NCI-H2227 treated with DMSO at 0.1 percent for 48 hours (cell line): ENCODE data around the gene GCLM.
A peak's percentile ranks its signal among the peaks of the same experiment; 100 is the strongest.
"Not testable (repeated sequence)": the region's sequence is repeated elsewhere in the genome, so short reads cannot be mapped to it uniquely, and the experiment has no call there.

Experiments
- DNase-seq: peaks from one replicate; lab custom pipeline; 2025; lab: John Stamatoyannopoulos, UW

GCLM gene, protein sequence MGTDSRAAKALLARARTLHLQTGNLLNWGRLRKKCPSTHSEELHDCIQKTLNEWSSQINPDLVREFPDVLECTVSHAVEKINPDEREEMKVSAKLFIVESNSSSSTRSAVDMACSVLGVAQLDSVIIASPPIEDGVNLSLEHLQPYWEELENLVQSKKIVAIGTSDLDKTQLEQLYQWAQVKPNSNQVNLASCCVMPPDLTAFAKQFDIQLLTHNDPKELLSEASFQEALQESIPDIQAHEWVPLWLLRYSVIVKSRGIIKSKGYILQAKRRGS

DNA sequence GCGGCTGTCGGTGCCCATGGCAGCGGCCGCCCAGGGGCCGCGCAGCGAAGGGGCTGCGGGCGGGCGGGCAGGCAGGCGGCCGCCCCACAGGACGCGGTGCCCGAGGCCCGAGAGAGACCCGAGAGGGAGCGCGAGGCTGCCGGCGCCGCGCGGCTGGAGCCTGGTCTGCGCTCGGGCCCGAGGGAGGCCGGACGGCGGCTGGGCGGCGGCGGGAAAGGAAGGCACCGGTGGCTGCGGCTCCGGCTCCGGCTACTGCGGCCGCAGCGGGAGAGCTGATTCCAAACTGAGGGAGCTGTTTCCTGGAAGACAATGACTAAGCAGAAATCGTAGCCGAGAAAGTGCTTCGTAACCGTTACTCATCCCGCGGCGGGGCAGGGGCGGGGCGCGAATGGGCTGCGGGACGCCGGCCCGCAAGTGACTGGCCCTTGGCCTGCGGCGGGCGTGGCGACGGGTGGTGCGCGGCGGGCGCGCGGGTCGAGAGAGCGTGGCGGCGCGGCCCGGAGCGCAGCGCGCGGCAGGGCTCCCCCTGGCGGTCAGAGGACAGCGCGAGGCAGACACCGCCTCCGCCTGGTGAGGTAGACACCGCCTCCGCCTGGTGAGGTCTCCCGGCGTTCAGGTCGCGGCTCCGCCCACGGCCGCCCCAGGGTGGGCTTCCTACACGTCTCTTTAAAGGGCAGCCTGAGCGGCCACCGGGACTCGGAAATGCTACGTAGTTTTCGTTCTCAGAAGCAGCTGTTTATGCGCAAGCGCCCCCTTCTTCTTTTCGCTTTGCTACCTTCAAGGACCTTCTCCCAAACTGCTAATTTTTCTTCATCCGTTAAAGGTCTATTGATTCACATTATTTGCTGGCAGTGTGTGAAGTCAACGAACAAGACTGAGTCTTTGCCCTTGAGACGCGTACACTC lies at the start of gene GCLM:
Gene GCLM, minus strand, starts transcription at position 285 of the 905 bp plus-strand sequence. Its CDS starts 267 bp downstream, at position 18.
- DNase-seq: peak; percentile 91

DNA sequence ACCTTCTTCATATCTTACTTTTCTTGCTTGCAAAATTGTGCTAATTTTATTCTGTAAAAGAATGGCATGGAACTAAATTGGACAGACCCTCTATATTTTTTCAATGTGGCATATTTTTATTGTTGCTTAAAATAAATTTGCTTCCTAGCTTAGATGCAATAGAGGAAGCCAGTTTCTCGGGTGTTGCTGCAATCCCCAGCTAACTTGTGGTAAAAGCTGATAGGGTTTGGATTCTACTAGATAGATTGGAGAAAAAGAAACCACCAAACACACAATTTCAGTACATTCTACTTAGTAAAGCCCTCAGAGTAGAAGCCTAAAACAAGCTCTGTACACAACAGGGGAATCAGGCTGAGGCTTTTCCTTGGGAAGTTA lies 49.5 kb upstream of the GCLM start:
- no peak for DNase-seq

DNA sequence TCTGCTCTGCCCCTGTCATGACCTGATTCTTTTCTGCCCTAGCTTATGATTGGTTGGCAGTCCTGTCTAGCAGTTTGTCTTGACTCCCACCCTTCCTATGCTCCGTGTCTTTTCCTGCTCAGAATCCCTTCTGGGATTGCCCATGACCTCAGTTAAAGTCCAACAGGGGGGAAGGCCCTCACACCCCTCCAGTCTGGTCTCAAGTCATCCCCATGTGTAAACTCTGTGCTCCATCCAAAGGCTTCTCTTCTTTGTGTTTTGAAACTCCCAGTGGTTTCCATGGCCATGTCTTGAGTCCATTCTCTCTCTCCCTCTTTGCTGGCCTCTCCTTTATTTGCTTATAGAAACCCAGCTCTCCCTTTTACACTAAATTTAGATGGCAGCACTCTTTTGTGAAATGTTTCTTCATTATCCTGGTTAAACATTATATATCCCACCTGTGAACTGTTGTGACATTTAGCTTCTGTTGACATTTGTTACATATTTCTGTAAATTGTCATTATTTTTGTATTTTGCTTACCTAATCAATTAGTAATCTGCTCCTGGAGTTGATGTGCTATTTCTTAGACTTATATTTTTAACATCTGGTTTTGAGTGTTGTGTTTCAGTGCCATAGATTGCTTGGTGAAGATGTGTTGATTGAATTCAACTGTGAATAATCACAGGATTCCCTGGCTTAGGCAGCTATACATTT lies 48.9 kb upstream of the GCLM start:
- no peak for DNase-seq

DNA sequence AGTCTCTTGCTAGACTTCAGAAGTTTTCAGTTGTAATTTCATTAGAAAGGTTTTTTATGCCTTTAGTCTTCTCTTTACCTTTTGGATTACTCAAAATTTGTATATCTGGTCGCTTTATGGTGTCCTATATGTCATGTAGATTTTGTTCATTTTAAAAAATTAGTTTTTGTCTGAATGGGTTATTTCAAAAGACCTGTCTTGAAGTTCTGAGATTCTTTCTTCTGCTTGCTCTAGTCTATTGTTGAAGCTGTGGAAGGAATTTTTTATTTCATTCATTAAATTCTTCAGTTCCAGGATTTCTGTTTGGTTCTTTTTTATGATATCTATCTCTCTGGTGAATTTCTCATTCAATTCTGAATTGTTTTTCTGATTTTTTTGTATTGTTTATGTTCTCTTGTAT lies 46.5 kb upstream of the GCLM start:
- DNase-seq: no peak

DNA sequence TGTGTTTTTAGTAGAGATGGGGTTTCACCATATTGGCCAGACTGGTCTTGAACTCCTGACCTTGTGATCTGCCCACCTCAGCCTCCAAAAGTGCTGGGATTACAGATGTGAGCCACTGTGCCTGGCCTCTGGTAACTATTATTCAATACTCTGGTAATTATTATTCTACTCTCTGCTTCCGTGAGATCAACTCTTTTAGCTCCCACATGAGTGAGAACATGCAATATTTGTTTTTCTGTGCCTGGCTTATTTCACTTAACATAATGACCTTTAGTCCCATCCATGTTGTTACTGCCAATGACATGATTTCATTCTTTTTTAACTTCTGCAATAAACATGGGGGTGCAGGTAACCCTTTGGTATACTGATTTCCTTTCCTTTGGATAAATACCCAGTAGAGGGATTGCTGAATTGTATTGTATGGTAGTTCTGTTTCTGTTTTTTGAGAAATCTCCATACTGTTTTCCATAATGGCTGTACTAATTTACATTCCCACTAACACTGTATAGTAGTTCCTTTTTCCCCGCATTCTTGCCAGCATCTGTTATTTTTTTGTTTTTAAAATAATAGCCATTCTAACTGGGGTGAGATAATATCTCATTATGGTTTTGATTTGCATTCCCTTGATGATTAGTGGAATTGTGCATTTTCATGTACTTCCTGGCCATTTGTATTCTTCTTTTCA lies 37.9 kb upstream of the GCLM start:
- DNase-seq: not testable (repeated sequence)

DNA sequence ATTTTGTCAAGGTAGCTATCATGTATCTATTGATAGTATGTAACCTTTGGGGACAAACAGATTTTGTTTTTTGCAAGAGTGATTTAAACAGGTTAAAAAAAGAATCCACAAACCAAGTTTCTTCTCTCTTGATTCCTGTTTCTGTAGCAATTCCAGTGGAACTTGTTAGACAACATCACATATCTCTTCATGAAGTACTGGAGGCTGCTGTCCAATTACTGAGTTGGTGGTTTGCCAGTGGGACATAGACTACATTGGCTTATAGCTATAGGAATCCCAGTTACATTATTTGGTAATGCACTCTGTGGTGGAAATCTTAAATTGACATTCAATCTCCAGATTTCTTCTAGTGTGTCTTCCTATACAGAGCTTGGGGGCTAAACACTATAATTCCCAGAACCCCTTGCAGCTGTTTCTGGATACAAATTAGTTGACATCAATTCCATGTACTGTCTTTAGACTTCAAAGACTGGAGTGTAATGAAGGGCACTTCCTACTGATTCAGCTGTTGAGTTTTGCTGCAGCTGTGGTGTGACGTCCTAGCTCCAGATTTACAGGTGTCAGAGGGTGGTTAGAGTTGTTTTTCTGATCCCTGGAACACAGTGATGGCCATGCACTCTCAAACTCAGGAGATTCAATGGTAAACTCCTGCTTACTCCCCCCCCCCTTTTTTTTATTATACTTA lies 29.4 kb upstream of the GCLM start:
- no peak for DNase-seq

DNA sequence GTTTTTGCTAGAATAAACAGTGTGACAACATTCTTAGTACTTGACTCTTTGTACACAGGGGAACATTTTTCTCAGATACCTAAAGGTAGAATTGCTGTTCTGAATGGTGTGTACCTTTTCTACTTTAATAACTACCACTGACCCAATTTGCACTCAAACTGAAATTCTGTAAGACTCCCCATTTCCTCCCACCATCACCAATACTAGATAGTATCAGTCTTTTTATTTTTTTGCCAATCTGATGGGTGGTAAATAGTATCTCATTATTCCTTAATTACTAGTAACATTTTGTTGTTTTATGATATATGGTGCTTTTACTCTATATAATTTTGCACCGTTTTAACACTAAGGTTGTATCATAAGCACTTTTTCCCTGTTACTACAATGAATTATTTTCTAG lies 28.8 kb upstream of the GCLM start:
- no peak for DNase-seq

DNA sequence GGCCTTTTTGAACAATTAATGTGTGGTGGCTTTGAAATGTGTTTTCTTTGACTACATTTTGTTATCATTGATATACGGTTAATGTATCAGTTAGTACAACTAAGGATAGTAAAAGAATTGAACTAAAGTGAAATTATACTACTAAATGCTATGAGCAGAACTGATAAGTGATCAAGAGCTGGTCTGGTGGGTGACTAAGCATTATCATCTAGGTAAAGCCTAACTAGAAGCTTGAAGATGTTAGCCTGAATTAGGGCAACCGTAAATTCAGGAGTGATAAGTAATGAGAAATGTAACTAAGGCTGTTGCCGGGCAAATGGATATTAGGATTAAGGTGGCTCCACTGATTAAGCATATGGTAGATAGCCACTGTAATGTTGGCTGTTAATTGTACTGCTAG lies 16.0 kb upstream of the GCLM start:
- no peak for DNase-seq

DNA sequence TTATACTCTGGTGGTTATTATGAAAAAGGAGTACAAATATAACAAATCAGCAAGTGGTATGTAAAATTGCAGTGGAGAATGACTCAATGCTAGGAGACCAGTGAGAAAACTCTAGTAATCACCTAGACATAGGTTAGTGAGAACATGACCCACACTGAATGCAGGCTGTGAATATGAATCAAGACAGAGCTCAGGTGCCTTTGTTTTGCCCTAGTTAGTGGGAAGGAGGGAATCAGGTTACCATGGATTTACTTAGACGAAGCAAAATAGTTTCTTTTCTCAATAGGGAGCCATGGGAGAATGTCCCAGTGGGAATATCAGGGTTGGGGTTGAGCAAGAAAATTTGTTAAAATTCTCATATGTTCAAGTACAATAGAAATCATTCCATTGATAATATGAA lies 10.6 kb upstream of the GCLM start:
- no peak for DNase-seq

DNA sequence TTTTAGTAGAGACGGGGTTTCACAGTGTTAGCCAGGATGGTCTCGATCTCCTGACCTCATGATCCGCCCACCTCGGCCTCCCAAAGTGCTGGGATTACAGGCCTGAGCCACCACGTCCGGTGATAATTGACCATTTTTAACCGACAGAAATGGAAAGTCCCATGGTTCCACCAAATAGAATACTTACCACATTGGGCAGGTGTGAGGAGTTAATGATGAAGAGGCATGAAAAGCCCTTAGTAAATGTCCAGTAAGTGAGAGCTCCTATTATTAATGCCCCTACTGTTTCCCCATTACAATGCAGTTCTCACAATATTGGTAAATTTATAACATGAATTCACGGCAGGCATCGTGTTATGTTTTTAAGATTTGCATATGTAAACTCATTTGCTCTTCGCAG lies 8.1 kb upstream of the GCLM start:
- no peak for DNase-seq

DNA sequence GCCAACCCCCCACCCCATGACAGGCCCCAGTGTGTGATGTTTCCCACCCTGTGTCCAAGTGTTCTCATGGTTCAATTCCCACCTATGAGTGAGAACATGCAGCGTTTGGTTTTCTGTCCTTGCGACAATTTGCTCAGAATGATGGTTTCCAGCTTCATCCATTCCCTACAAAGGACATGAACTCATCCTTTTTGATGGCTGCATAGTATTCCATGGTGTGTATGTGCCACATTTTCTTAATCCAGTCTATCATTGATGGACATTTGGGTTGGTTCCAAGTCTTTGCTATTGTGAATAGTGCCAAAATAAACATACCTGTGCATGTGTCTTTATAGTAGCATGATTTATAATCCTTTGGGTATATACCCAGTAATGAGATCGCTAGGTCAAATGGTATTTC lies 1.6 kb upstream of the GCLM start:
- DNase-seq: not testable (repeated sequence)

DNA sequence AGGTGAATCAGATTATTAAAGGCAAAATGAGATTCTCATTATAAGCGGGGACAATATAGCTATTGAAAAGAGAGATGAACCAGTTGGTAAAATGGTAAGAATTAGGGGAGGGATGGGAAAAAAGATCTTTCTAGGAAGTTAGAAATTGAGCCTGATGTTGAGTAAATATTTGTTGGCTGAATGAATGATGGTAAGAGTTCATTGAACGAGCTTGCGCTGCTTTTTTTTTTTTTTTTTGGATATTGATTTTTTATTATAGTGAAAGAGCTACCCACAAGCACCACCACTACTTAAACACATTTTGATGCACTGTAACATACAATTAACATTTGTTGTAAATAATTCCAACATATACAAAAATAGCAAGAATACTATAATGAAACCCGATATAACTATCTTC lies 1.1 kb upstream of the GCLM start:
- no peak for DNase-seq

DNA sequence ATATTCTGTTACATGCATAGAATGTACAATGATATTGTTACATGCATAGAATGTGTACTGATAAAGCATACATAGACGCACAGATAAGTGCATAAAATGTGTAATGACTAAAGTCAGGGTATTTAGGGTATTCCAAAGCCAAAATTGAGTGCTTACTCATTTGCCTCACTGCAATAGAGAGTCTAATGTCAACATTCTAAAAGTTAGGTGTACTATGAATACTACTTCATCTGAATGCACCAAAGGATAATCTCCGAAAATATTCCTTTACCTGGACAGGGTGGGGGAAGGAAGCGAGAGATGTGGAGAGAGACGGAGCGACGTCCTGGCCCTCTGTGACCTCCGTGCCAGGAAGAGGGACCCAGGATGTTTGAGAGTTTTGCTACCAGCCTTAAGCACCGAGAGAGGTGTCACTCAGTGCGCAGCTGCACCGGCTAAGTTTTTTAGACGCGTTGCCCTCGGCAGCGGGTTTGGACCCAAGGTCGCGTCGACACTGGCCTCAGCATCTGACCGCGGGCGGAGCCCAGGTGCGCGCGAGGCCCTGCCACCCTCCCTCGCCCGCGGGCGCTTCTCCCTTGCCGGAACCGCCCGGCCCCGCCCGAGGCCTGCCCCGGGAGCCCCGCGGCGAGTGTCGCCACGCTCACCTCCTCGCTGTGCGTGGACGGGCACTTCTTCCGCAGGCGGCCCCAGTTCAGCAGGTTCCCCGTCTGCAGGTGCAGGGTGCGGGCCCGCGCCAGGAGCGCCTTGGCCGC lies 660 bp downstream of the GCLM start:
- no peak for DNase-seq

DNA sequence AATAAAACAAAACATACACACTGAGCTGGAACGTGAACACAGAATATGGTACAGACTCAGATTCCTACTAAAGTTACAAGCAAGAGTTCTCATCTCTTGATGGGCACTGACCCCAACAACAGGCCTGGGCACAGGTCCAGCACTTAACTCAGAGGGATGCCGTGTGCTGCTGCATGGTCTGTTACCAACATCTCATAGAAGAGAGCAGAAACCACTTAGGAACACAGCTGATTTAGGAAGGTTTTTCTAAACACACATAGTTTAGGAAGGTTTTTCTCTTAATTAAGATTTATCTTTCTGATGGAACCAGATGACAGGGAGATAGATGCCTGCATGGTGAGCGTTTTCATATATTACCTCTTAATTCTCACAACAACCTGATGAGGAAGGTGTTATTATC lies 1.5 kb downstream of the GCLM start:
- peak; percentile 12 for DNase-seq

DNA sequence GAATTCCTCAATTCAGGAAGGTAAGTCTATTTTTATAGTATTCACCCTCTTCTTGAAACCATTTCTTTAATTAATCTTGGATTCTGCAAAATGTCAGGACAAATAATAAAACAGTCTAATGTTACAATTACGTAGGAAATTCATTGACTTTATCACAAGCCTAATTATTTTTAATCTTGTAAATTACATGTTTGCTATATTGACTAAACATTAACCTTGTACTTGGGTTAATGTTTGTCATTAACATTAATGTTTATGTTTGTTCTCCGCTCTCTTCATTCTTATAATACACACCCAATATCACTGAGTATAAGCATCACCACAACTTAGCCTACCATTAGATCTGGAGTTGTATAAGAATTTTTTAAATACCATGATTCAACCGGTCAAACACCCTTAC lies 2.8 kb downstream of the GCLM start:
- DNase-seq: no peak

DNA sequence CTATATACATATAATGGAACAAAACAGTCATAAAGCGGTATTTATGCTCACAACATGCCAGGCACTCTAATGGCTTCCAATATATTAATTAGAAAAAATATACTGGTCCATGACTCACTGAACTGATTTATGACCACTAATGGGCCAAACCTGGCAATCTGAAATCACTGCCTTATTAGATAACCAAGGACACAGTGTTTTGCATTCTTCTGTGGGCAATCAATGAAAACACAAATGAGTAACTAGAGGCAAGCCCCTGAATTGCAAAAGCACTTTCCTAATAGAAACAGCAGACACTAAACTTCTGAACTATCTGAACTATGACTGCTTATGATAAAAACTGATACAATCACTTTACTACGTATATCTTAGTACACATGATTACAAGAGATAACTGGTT lies 3.5 kb downstream of the GCLM start:
- no peak for DNase-seq

DNA sequence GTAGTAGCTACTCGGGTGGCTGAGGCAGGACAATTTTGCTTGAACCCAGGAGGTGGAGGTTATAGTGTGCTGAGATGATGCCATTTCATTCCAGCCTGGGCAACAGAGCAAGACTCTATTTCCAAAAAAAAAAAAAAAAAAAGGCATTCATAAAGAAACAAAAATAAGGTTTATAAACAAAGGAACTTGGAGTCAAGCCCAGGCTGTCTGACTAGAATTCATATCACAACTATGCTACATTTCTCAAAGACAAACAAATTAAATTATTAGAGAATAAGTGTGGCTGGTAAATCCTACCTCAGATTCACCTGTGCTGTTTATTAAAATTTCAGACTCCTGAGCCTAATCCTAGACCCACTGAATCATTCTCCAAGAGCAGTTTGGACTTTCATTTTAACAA lies 4.2 kb downstream of the GCLM start:
- DNase-seq: no peak

DNA sequence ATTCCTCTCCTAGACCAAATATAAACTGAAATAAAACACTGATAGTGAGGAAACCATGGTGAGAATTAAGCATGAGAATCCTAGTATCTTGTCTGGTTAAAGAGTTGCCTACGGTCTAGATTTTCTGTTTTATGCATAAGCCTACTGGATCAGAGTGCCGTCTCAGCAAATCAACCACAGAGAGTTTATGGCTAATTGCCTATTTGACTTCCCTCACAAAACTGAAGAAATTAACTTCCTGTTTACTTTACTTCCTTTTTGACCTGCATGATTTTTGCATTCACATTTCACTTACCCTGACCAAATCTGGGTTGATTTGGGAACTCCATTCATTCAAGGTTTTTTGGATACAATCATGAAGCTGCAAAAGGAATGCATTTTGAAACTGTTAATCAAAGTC lies 5.0 kb downstream of the GCLM start:
- DNase-seq: no peak

DNA sequence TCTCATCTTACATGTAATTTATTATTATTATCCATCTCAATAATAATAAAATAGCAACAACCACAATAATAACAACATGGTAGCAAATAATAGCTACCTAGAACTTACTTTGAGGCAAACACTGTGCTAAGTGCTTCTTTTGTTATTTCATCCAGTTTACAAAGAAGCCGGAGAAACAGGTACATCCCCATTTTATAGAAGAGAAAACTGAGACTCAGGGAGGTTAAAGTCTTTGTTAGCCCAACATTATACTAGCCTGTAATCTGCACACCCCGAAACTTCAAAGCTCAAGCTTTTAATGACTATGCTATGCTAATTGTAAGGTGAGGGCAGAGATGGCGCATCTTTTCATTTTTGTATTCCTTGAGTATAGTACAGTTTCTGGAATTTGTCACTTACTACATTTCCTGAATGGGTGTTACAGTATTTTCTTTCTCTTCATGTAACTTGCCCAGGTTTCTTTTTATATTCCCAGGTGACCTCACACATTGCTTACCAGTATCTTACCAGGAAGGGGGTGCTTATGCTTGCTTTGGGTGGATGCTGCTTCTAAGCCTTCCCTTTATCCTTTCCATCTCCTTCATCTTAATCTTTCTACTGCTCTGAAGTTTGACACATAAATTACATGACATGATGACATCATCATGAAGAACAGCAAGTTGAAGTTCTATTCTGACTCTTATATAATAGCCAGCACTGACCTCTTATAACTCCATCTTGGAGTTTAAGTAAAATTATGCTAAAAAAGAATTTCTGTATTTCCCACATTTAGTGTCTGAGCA lies 8.3 kb downstream of the GCLM start:
- no peak for DNase-seq

DNA sequence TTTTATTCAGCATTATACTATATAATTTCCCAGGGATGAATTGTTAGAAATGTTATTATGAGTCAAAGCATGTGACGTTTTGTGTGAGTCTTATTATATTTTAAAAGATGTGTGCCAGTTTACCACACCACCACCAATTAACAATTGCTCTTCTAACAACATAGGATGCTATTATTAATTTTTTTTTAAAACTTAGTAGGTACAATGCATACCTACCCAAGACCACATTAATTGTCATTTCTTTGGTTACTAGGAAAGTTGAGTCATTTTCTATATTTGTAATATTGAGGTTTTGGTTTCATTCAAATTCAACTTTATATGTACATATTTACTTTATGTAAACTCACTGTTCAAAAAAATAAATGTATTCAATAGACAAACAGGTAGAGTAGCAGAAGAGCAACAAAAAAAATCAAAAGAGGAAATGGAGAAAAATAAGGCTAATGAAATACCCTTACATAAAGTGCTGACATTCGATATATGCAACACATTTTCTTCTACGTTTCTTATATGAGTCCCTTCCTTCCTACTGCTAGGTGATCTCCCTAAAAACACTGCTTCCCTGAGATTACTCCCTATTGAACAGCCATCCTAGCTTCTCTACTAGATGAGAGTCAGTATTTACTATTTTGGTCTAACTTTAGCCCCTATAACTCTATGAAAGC lies 9.6 kb downstream of the GCLM start:
- no peak for DNase-seq
